ENCODE results near the gene NUP107.

NUP107 gene

DNA sequence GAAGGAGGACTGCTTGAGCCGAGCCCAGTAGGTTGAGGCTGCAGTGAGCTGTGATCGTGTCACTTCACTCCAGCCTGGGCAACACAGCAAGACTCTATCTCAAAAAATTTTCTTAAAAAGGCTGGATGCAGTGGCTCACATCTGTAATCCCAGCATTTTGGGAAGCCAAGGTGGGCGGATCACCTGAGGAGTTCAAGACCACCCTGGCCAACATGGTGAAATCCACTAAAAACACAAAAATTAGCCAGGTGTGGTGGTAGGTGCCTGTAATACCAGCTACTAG is 104.1 kb downstream of the NUP107 start:
- Histone ChIP-seq H3K4me1 (ENCODE audit: control insufficient read depth, insufficient read depth, low read length) (peaks cover 21% of the 10 kb centered on the region), H3K27me3 (ENCODE audit: control insufficient read depth, insufficient read depth, low read length) (no peaks in the 10 kb centered on the region)

GRCh38 chr12:68791897-68792481 is 105.2 kb downstream of the NUP107 start:
- no peaks in the 10 kb centered on the region for H3K36me3 ChIP-seq (ENCODE audit: insufficient read depth, low read length)
- H3K4me3 ChIP-seq (ENCODE audit: low read length), result no peak overlapping the region
- no peak overlapping the region for H3K4me2 ChIP-seq (ENCODE audit: low read length)
- no peaks in the 10 kb centered on the region for H3K9me3 ChIP-seq (replicated peaks; ENCODE audit: low read length)
- no peaks in the 10 kb centered on the region for H3K27me3 ChIP-seq (ENCODE audit: control insufficient read depth, insufficient read depth, low read length)
- H3K9ac ChIP-seq (ENCODE audit: low read depth, low read length), result no peak overlapping the region
- peaks cover 18% of the 10 kb centered on the region for H3K4me1 ChIP-seq (ENCODE audit: control insufficient read depth, insufficient read depth, low read length)

More for the DNA sequence above, 104.1 kb downstream of the NUP107 start:
- H3K9me3 ChIP-seq (replicated peaks; ENCODE audit: low read length), result no peaks in the 10 kb centered on the region
- no peaks in the 10 kb centered on the region for H3K36me3 ChIP-seq (ENCODE audit: insufficient read depth, low read length)
- H3K9ac ChIP-seq (ENCODE audit: low read depth, low read length), result no peak overlapping the region
- no peak overlapping the region for H3K4me2 ChIP-seq (ENCODE audit: low read length)
- H3K4me3 ChIP-seq (ENCODE audit: low read length), result no peak overlapping the region

DNA sequence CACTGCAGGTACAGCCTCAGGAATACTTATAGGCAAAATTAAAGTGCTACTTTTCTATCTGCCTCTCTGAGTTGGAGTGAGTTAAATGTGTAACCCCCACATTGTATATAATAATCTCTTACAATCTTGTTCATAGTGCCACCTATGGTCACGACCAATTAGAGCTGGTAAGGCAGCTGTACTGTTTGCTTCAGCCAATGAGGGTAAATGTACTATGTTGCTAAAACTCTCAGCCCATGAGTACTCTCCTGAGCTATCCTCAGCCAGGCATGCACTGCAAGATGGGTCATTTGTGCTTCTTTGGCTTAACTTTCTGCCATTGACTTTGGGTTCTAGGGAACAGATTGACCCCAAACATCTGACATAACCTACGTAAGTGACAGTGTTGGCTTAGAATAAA is 106.2 kb downstream of the NUP107 start:
- H3K36me3 ChIP-seq (ENCODE audit: insufficient read depth, low read length), result no peaks in the 10 kb centered on the region
- H3K9me3 ChIP-seq (replicated peaks; ENCODE audit: low read length), result no peaks in the 10 kb centered on the region
- peaks cover 12% of the 10 kb centered on the region for H3K4me1 ChIP-seq (ENCODE audit: control insufficient read depth, insufficient read depth, low read length)
- H3K4me2 ChIP-seq (ENCODE audit: low read length), result no peak overlapping the region
- H3K9ac ChIP-seq (ENCODE audit: low read depth, low read length), result no peak overlapping the region
- no peak overlapping the region for H3K4me3 ChIP-seq (ENCODE audit: low read length)
- no peaks in the 10 kb centered on the region for H3K27me3 ChIP-seq (ENCODE audit: control insufficient read depth, insufficient read depth, low read length)

DNA sequence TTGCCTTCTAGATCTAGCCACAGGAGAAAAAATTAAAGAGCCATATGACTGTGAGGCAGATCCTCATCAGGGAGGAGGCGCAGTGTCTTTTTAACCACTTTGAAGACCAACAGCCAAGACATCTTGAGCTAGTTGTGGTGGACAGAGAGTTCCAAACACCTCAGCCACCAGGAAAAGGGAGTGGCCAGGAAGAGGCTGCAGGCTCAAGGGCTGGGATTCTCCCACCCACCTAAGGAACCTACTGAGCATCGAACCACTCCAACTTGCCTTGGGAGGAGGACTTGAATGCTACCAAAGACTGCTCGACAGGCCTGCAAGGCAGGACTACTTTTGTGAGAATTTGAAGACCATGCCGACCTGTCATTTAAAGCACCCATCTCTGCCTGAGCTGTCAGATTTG is 106.7 kb downstream of the NUP107 start:
- H3K9me3 ChIP-seq (replicated peaks; ENCODE audit: low read length), result no peaks in the 10 kb centered on the region
- H3K9ac ChIP-seq (ENCODE audit: low read depth, low read length), result no peak overlapping the region
- no peak overlapping the region for H3K4me2 ChIP-seq (ENCODE audit: low read length)
- H3K4me3 ChIP-seq (ENCODE audit: low read length), result no peak overlapping the region
- H3K36me3 ChIP-seq (ENCODE audit: insufficient read depth, low read length), result no peaks in the 10 kb centered on the region
- peaks cover 9% of the 10 kb centered on the region for H3K4me1 ChIP-seq (ENCODE audit: control insufficient read depth, insufficient read depth, low read length)
- H3K27me3 ChIP-seq (ENCODE audit: control insufficient read depth, insufficient read depth, low read length), result no peaks in the 10 kb centered on the region

DNA sequence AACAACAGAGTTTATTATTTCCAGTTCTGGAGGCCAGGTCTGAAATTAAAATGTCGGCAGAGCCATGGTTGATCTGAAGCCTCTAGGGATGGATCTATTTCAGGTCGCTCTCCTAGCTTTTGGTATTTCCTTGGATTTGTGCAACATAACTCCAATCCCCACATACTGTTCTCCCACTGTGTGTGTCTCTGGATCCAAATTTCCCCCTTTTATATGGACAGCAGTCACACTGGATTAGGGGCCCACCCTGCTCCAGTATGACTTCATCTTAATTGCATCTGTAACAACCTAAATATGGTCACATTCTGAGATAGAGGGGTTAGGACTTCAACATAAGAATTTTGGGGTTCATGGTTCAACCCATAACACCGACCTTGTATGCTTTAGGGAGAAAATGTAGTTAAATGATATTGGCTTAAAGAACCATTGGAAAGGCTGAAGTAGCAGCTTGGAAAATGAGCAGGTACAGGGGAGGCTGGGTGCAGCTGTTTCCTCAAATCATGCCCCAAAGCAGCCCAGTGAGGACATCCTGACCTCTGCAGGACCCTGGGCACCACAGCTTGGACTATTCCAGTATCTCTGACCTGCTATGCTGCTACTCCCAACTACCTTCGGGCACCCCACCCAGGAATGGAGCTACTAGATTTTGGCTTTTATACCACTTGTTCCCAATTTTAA is 107.3 kb downstream of the NUP107 start:
- H3K4me1 ChIP-seq (ENCODE audit: control insufficient read depth, insufficient read depth, low read length), result peaks cover 9% of the 10 kb centered on the region
- no peak overlapping the region for H3K9ac ChIP-seq (ENCODE audit: low read depth, low read length)
- H3K4me2 ChIP-seq (ENCODE audit: low read length), result no peak overlapping the region
- no peaks in the 10 kb centered on the region for H3K9me3 ChIP-seq (replicated peaks; ENCODE audit: low read length)
- H3K27me3 ChIP-seq (ENCODE audit: control insufficient read depth, insufficient read depth, low read length), result no peaks in the 10 kb centered on the region
- no peak overlapping the region for H3K4me3 ChIP-seq (ENCODE audit: low read length)
- H3K36me3 ChIP-seq (ENCODE audit: insufficient read depth, low read length), result no peaks in the 10 kb centered on the region

- H3K9ac ChIP-seq (ENCODE audit: low read depth, low read length), result no peak overlapping the region
- peaks cover 9% of the 10 kb centered on the region for H3K4me1 ChIP-seq (ENCODE audit: control insufficient read depth, insufficient read depth, low read length)
- no peaks in the 10 kb centered on the region for H3K27me3 ChIP-seq (ENCODE audit: control insufficient read depth, insufficient read depth, low read length)
- H3K4me3 ChIP-seq (ENCODE audit: low read length), result no peak overlapping the region
- H3K9me3 ChIP-seq (replicated peaks; ENCODE audit: low read length), result no peaks in the 10 kb centered on the region
- H3K4me2 ChIP-seq (ENCODE audit: low read length), result no peak overlapping the region
- no peaks in the 10 kb centered on the region for H3K36me3 ChIP-seq (ENCODE audit: insufficient read depth, low read length)
Measured at GRCh38 chr12:68794653-68795251, 108.0 kb downstream of the NUP107 start.
